ENCODE data around the gene DCTD.
A peak's percentile ranks its signal among the peaks of the same experiment; 100 is the strongest.

Gene DCTD

GRCh38 chr4:182917182-182918043, at the start of gene DCTD:
DCTD (minus strand) TSS chr4:182917386; CDS start chr4:182915568, 1,818 bp downstream.
- peak; percentile 28 for DNase-seq

- no peak for DNase-seq
These were observed 43.6 kb upstream of the DCTD start for GRCh38 chr4:182960746-182961145.

- no peak for DNase-seq
These were observed 43.0 kb upstream of the DCTD start for GRCh38 chr4:182960228-182960627.

GRCh38 chr4:182955411-182955810, 38.2 kb upstream of the DCTD start:
- no peak for DNase-seq

GRCh38 chr4:182944484-182945213, 27.5 kb upstream of the DCTD start:
- DNase-seq = no peak

GRCh38 chr4:182939680-182940079, 22.5 kb upstream of the DCTD start:
- DNase-seq = no peak

GRCh38 chr4:182938205-182938645, 21.0 kb upstream of the DCTD start:
- no peak for DNase-seq

- no peak for DNase-seq
These were observed 20.4 kb upstream of the DCTD start for GRCh38 chr4:182937268-182938204.

- DNase-seq = no peak
These were observed 15.5 kb upstream of the DCTD start for GRCh38 chr4:182932651-182933050.

GRCh38 chr4:182931691-182932345, 14.6 kb upstream of the DCTD start:
- DNase-seq = no peak

- no peak for DNase-seq
These were observed 13.7 kb upstream of the DCTD start for GRCh38 chr4:182930889-182931288.

- DNase-seq = no peak
These were observed 12.1 kb upstream of the DCTD start for GRCh38 chr4:182929296-182929695.

- DNase-seq = no peak
These were observed 10.9 kb upstream of the DCTD start for GRCh38 chr4:182928061-182928460.

- no peak for DNase-seq
These were observed 10.3 kb upstream of the DCTD start for GRCh38 chr4:182927505-182927904.

GRCh38 chr4:182925855-182926254, 8.7 kb upstream of the DCTD start:
- DNase-seq = no peak

- peak; percentile 10 for DNase-seq
These were observed 8.1 kb upstream of the DCTD start for GRCh38 chr4:182925298-182925757.

GRCh38 chr4:182924497-182924896, 7.3 kb upstream of the DCTD start:
- DNase-seq = no peak

GRCh38 chr4:182923796-182924340, 6.7 kb upstream of the DCTD start:
- DNase-seq = no peak

- DNase-seq = no peak
These were observed 6.2 kb upstream of the DCTD start for GRCh38 chr4:182923366-182923765.

- DNase-seq = no peak
These were observed 5.5 kb upstream of the DCTD start for GRCh38 chr4:182922501-182923284.

- no peak for DNase-seq
These were observed 4.4 kb upstream of the DCTD start for GRCh38 chr4:182921608-182922007.

All from NCI-H2171 (cell line).